Keratinocyte (primary cell): ENCODE data around the gene MC3R.

Source experiments
- CTCF ChIP-seq, 3 experiments: IDR thresholded peaks in 1 of 3; conservative IDR thresholded peaks in 1 of 3; optimal IDR thresholded peaks in 1 of 3; 2 replicates in 2 of 3; 3 replicates in 1 of 3; pipeline versions ENCODE3 to v1.5.1; 2011; ENCODE audit warnings: low read length in 3 of 3, mild to moderate bottlenecking in 3 of 3, moderate library complexity in 2 of 3, control low read depth in 1 of 3, inconsistent platforms in 1 of 3; ENCODE audit not compliant: insufficient read depth in 2 of 3; ENCODE audit errors: extremely low read depth in 1 of 3
- EZH2 ChIP-seq: IDR thresholded peaks from one replicate; pipeline ENCODE4 v1.6.1; 2012; ENCODE audit warnings: inconsistent platforms, mild to moderate bottlenecking, low read length, moderate library complexity

- no peak for TF ChIP-seq CTCF (optimal IDR thresholded peaks at IDR 0.05 in 1 of 3, IDR thresholded peaks at IDR 0.05 in 1 of 3, conservative IDR thresholded peaks at IDR 0.05 in 1 of 3; ENCODE audit: extremely low read depth in 1 of 3, insufficient read depth in 2 of 3, low read length in 3 of 3)
- no peak for TF ChIP-seq EZH2
Observed at GRCh38 chr20:56257604-56258003, 9.1 kb downstream of the MC3R start.
